ENCODE data around the gene MYL1.

MYL1 gene

DNA sequence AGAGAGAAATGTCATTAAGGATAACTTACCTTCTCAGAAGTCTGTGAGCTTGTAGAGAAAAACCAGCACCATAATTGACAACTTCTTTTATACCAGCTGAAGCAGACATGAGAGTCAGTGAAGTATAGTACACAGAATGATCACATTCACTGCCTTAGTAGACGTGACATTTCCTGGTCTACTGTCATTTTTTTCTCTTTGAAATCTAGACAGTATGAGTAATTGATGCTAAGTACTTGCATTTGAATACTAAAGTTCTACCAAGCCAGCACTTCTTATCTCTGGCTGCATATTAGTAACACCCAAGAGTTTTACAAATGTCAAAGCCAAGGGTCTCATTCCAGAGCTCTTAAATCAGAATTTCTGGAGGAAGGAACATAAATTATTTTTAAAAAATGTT, 64.4 kb downstream of the MYL1 start:
- no peak overlapping the region for H3K4me3 Mint-ChIP-seq
- no peaks in the 10 kb centered on the region for H3K9me3 Mint-ChIP-seq
- H3K4me1 Mint-ChIP-seq (ENCODE audit: low read depth) = no peaks in the 10 kb centered on the region
- no peaks in the 10 kb centered on the region for H3K36me3 Mint-ChIP-seq (ENCODE audit: low read depth)
- H3K27ac Mint-ChIP-seq = no peak overlapping the region
- no peaks in the 10 kb centered on the region for H3K27me3 Mint-ChIP-seq
- intact Hi-C loops (cut with micrococcal nuclease) = no loop called here

Data from dendritic cell treated with granulocyte-macrophage colony-stimulating factor and Interleukin-4, amounts not matched to agents 40 ng/mL and 50 ng/mL, for 4 days (primary cell).